SK-N-MC (cell line): ENCODE data around the gene SIL1.

ENCODE experiments used
- DNase-seq: peaks from one replicate; pipeline ENCODE4 v3.0.0-alpha.2; 2011; ENCODE audit warnings: low read depth, low spot score
- H3K27ac ChIP-seq: fragments of 200-600 bp; sonication (generic); 2 replicates; pipeline ENCODE4 v1.5.1; 2016; ENCODE audit warnings: mixed run types
- H3K36me3 ChIP-seq: fragments of 200-600 bp; sonication (generic); 2 replicates; pipeline ENCODE4 v1.6.1; 2017; ENCODE audit warnings: antibody characterized with exemption, low read length, mixed read lengths; ENCODE audit not compliant: insufficient read depth
- H3K4me3 ChIP-seq: fragments of 200-600 bp; sonication (generic); 2 replicates; pipeline ENCODE4 v1.5.1; 2016
- H3K9ac ChIP-seq: fragments of 200-600 bp; sonication (generic); 2 replicates; pipeline ENCODE4 v1.8.0; 2017; ENCODE audit warnings: mixed run types, mixed read lengths; ENCODE audit not compliant: insufficient read length
- H3K9me3 ChIP-seq: fragments of 200-600 bp; sonication (generic); 2 replicates; pipeline ENCODE4 v1.6.1; 2017; ENCODE audit warnings: low read depth, mild to moderate bottlenecking, antibody characterized with exemption, low read length, moderate library complexity, mixed read lengths
- EZH2 ChIP-seq: fragments of 200-600 bp; sonication (generic); IDR thresholded peaks from one replicate; pipeline ENCODE4 v1.6.1; 2017; ENCODE audit warnings: antibody characterized with exemption
- FOXP2 ChIP-seq: optimal IDR thresholded peaks from 2 replicates; pipeline ENCODE3; 2011; ENCODE audit warnings: mild to moderate bottlenecking, moderate library complexity; ENCODE audit not compliant: insufficient read depth; ENCODE audit errors: extremely low read length, control extremely low read depth
- POLR2AphosphoS5 ChIP-seq: IDR thresholded peaks from 2 replicates; pipeline ENCODE4 v1.6.1; 2012; ENCODE audit warnings: mild to moderate bottlenecking, low read depth, low read length, borderline replicate concordance

SIL1 gene

GRCh38 chr5:138999674-139000073 is 198.5 kb downstream of the SIL1 start:
- no peak overlapping the region for H3K9ac ChIP-seq
- no peaks in the 10 kb centered on the region for H3K9me3 ChIP-seq
- H3K36me3 ChIP-seq, result no peaks in the 10 kb centered on the region
- H3K4me3 ChIP-seq, result no peak overlapping the region
- no peak overlapping the region for H3K27ac ChIP-seq
- no peak for DNase-seq
- TF ChIP-seq FOXP2 (no peak), POLR2AphosphoS5 (no peak), EZH2 (no peak)

GRCh38 chr5:138998521-138998920 is 199.6 kb downstream of the SIL1 start:
- H3K9ac ChIP-seq, result no peak overlapping the region
- H3K4me3 ChIP-seq, result no peak overlapping the region
- no peaks in the 10 kb centered on the region for H3K9me3 ChIP-seq
- DNase-seq, result no peak
- TF ChIP-seq FOXP2 (no peak), POLR2AphosphoS5 (no peak), EZH2 (no peak)
- no peak overlapping the region for H3K27ac ChIP-seq
- H3K36me3 ChIP-seq, result no peaks in the 10 kb centered on the region

- Histone ChIP-seq H3K9me3 (no peaks in the 10 kb centered on the region), H3K27ac (no peak overlapping the region), H3K36me3 (no peaks in the 10 kb centered on the region), H3K9ac (no peak overlapping the region), H3K4me3 (no peak overlapping the region)
- DNase-seq, result no peak
- TF ChIP-seq EZH2, result no peak
- no peak for TF ChIP-seq FOXP2
- TF ChIP-seq POLR2AphosphoS5, result no peak
Observed at GRCh38 chr5:138996120-138996519, 202.0 kb downstream of the SIL1 start.

- DNase-seq, result no peak
- H3K9me3 ChIP-seq, result no peaks in the 10 kb centered on the region
Observed at GRCh38 chr5:138990986-138991590, 207.1 kb downstream of the SIL1 start.

GRCh38 chr5:138989720-138990119 is 208.4 kb downstream of the SIL1 start:
- Histone ChIP-seq H3K9ac (no peak overlapping the region), H3K27ac (no peak overlapping the region), H3K9me3 (no peaks in the 10 kb centered on the region), H3K36me3 (no peaks in the 10 kb centered on the region), H3K4me3 (no peak overlapping the region)
- TF ChIP-seq FOXP2 (no peak), POLR2AphosphoS5 (no peak), EZH2 (no peak)
- DNase-seq, result no peak

More at GRCh38 chr5:138990986-138991590, 207.1 kb downstream of the SIL1 start:
- no peak overlapping the region for H3K9ac ChIP-seq
- TF ChIP-seq POLR2AphosphoS5 (no peak), EZH2 (no peak), FOXP2 (no peak)
- H3K36me3 ChIP-seq, result no peaks in the 10 kb centered on the region
- no peak overlapping the region for H3K27ac ChIP-seq
- no peak overlapping the region for H3K4me3 ChIP-seq

GRCh38 chr5:138986186-138986800 is 211.9 kb downstream of the SIL1 start:
- Histone ChIP-seq H3K9ac (no peak overlapping the region), H3K9me3 (no peaks in the 10 kb centered on the region), H3K36me3 (no peaks in the 10 kb centered on the region), H3K4me3 (no peak overlapping the region), H3K27ac (no peak overlapping the region)
- DNase-seq, result no peak
- TF ChIP-seq FOXP2 (no peak), EZH2 (no peak), POLR2AphosphoS5 (no peak)

GRCh38 chr5:138985683-138986082 is 212.5 kb downstream of the SIL1 start:
- Histone ChIP-seq H3K27ac (no peak overlapping the region), H3K9ac (no peak overlapping the region), H3K9me3 (no peaks in the 10 kb centered on the region), H3K36me3 (no peaks in the 10 kb centered on the region), H3K4me3 (no peak overlapping the region)
- no peak for DNase-seq
- TF ChIP-seq POLR2AphosphoS5 (no peak), EZH2 (no peak), FOXP2 (no peak)

GRCh38 chr5:138985256-138985655 is 212.9 kb downstream of the SIL1 start:
- H3K27ac ChIP-seq, result no peak overlapping the region
- H3K36me3 ChIP-seq, result no peaks in the 10 kb centered on the region
- H3K9ac ChIP-seq, result no peak overlapping the region
- no peaks in the 10 kb centered on the region for H3K9me3 ChIP-seq
- no peak for DNase-seq
- H3K4me3 ChIP-seq, result no peak overlapping the region
- TF ChIP-seq FOXP2, result no peak
- TF ChIP-seq EZH2, result no peak
- TF ChIP-seq POLR2AphosphoS5, result no peak
